ENCODE data around the gene CNTNAP5. TPM values are rescaled to one million over a fixed set of nuclear protein-coding genes. Genes with fewer than 3 reads are reported as not detected.

CNTNAP5 gene
- total RNA-seq, 1 experiment from 2014 or later = 0.48 TPM

DNA sequence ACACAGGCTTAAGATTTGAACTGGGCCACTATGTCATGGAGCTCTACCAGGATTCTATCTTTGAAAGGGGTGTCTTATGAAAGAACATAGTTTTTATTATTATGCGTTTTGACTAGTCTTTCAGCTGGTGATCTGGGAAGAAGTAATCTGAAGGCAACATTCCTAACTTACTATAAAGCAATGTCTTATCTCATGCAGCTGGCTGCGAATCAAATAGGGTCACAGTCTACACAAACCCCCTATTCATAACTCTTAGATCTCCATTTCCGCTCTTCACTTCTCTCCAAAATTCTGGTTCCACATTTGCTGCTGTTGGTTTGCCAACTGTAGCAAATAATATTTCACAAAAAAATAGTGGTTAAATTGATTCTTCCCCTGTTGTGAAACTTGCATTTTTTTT, 813.3 kb downstream of the CNTNAP5 start:
- Histone ChIP-seq H2BK5ac (ENCODE audit: insufficient read length, low read length) (no peak overlapping the region), H3T11ph (ENCODE audit: low read length) (no peak overlapping the region), H3K9ac (ENCODE audit: extremely low read depth, insufficient read length, low read length) (no peak overlapping the region), H3K23me2 (ENCODE audit: insufficient read length, low read depth, low read length, poor library complexity, severe bottlenecking) (no peaks in the 10 kb centered on the region), H4K91ac (ENCODE audit: insufficient read length, low read depth, low read length) (no peak overlapping the region), H3K27me3 (ENCODE audit: insufficient read depth, low read length) (no peaks in the 10 kb centered on the region), H3K79me2 (ENCODE audit: insufficient read depth, low read length) (no peaks in the 10 kb centered on the region), H2AFZ (ENCODE audit: low read length) (no peak overlapping the region), H3K4me1 (ENCODE audit: insufficient read depth, low read length) (no peaks in the 10 kb centered on the region; the same call in 1 of the 2 replicates), H3K27ac (ENCODE audit: insufficient read length, low read depth, low read length) (no peak overlapping the region), H4K5ac (ENCODE audit: insufficient read length, low read depth, low read length) (no peak overlapping the region), H3K23ac (ENCODE audit: insufficient read length, low read depth, low read length) (no peak overlapping the region), H3K9me3 (ENCODE audit: control insufficient read depth, low read depth, low read length) (no peaks in the 10 kb centered on the region), H3K4me2 (ENCODE audit: insufficient read depth, insufficient read length, low read length) (no peak overlapping the region), H4K20me1 (ENCODE audit: control insufficient read depth, insufficient read depth, insufficient read length) (no peaks in the 10 kb centered on the region), H3K18ac (ENCODE audit: insufficient read length, low read depth, low read length) (no peak overlapping the region), H2BK120ac (ENCODE audit: low read depth, low read length, poor library complexity, severe bottlenecking) (no peak overlapping the region), H4K8ac (replicated peaks; ENCODE audit: insufficient read length, low read depth, low read length) (no peak overlapping the region), H3K4ac (ENCODE audit: low read depth, low read length) (no peak overlapping the region), H2BK15ac (ENCODE audit: low read depth, low read length) (no peak overlapping the region), H2BK20ac (ENCODE audit: low read depth, low read length, poor library complexity, severe bottlenecking) (no peak overlapping the region), H3K14ac (ENCODE audit: insufficient read depth, low read length) (no peak overlapping the region), H3K56ac (ENCODE audit: insufficient read length, low read depth, low read length) (no peak overlapping the region), H2BK12ac (ENCODE audit: insufficient read length, low read depth, low read length) (no peak overlapping the region), H3K79me1 (ENCODE audit: insufficient read depth, low read depth, low read length, poor library complexity, severe bottlenecking) (no peaks in the 10 kb centered on the region), H2AK5ac (ENCODE audit: insufficient read length, low read length) (no peak overlapping the region)
- no CpG with 5 or more reads among the region's 3 CpGs for WGBS (ENCODE audit: extremely low coverage, insufficient read length, low lambda C conversion rate)
- Mint-ChIP-seq H3K9me3 (no peaks in the 10 kb centered on the region; a peak in 1 of 5 replicates), H3K4me1 (peaks cover 6 to 7% of the 10 kb centered on the region in 2 experiments; a peak in 1 of 4 replicates), H3K36me3 (ENCODE audit: insufficient read depth in 1 of 3, low read depth in 3 of 3) (no peaks in the 10 kb centered on the region), H3K27ac (no peak overlapping the region), H3K27me3 (ENCODE audit: low read depth) (no peaks in the 10 kb centered on the region), H3K4me3 (no peak overlapping the region)
- no peak for DNase-seq
- TF ChIP-seq, protein P1, sequence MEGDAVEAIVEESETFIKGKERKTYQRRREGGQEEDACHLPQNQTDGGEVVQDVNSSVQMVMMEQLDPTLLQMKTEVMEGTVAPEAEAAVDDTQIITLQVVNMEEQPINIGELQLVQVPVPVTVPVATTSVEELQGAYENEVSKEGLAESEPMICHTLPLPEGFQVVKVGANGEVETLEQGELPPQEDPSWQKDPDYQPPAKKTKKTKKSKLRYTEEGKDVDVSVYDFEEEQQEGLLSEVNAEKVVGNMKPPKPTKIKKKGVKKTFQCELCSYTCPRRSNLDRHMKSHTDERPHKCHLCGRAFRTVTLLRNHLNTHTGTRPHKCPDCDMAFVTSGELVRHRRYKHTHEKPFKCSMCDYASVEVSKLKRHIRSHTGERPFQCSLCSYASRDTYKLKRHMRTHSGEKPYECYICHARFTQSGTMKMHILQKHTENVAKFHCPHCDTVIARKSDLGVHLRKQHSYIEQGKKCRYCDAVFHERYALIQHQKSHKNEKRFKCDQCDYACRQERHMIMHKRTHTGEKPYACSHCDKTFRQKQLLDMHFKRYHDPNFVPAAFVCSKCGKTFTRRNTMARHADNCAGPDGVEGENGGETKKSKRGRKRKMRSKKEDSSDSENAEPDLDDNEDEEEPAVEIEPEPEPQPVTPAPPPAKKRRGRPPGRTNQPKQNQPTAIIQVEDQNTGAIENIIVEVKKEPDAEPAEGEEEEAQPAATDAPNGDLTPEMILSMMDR (conservative IDR thresholded peaks at IDR 0.05) = no peak
